Liver (tissue), 9 donors: Measurements from ENCODE around the gene TWIST2. TPM values are rescaled to one million over a fixed set of nuclear protein-coding genes. Genes with fewer than 3 reads are reported as not detected.

Experiments
- DNase-seq: peaks from one replicate; pipeline ENCODE4 v3.0.0-alpha.2; 2017; ENCODE audit warnings: low spot score
- H3K27ac ChIP-seq, 2 donors: one replicate each; pipeline ENCODE4 v1.7.0; 2013; ENCODE audit warnings: inconsistent platforms in 2 of 2, low read length in 2 of 2, control low read depth in 1 of 2, low read depth in 1 of 2, mild to moderate bottlenecking in 1 of 2
- H3K27me3 ChIP-seq, 4 donors: one replicate each; pipeline versions ENCODE4 v1.6.1 to v1.7.0; 2013; ENCODE audit warnings: low read length in 3 of 4, inconsistent platforms in 1 of 4, mild to moderate bottlenecking in 1 of 4, moderate library complexity in 1 of 4; ENCODE audit not compliant: control insufficient read depth in 4 of 4, insufficient read depth in 4 of 4
- H3K36me3 ChIP-seq, 4 donors: one replicate each; pipeline versions ENCODE4 v1.6.1 to v1.7.0; 2013; ENCODE audit warnings: low read length in 3 of 4, mild to moderate bottlenecking in 3 of 4, low read depth in 1 of 4, moderate library complexity in 1 of 4; ENCODE audit not compliant: control insufficient read depth in 4 of 4, insufficient read depth in 3 of 4
- H3K4me1 ChIP-seq, 4 donors: one replicate each; pipeline versions ENCODE4 v1.6.1 to v1.7.0; 2013; ENCODE audit warnings: low read length in 3 of 4, mild to moderate bottlenecking in 3 of 4, moderate library complexity in 1 of 4; ENCODE audit not compliant: control insufficient read depth in 4 of 4, insufficient read depth in 4 of 4
- H3K4me3 ChIP-seq, 3 donors: one replicate each; pipeline versions ENCODE4 v1.6.1 to v1.7.0; 2013; ENCODE audit warnings: low read length in 3 of 3, control low read depth in 1 of 3, low read depth in 1 of 3, mild to moderate bottlenecking in 1 of 3
- H3K9ac ChIP-seq, 2 donors: one replicate each; pipeline ENCODE4 v1.7.0; 2013; ENCODE audit warnings: low read length in 2 of 2, mild to moderate bottlenecking in 2 of 2, moderate library complexity in 2 of 2, control low read depth in 1 of 2, low read depth in 1 of 2
- H3K9me3 ChIP-seq, 4 donors: one replicate each; pipeline versions ENCODE4 v1.6.1 to v1.7.0; 2013; ENCODE audit warnings: low read length in 3 of 4; ENCODE audit not compliant: control insufficient read depth in 4 of 4
- CTCF ChIP-seq: fragments of 150-350 bp; IDR thresholded peaks from 2 replicates; pipeline ENCODE4 v1.5.1; 2017; ENCODE audit warnings: improper control_type of control experiment, low read depth, low read length; ENCODE audit not compliant: missing input control
- EGR1 ChIP-seq, 2 donors: IDR thresholded peaks; 2 replicates each; pipeline ENCODE4 v1.6.1; 2016 to 2018; ENCODE audit warnings: antibody characterized with exemption in 2 of 2, low read depth in 2 of 2
- FOXA1 ChIP-seq: IDR thresholded peaks from 2 replicates; pipeline ENCODE4 v1.6.1; 2016; ENCODE audit warnings: antibody characterized with exemption
- FOXA2 ChIP-seq: IDR thresholded peaks from 2 replicates; pipeline ENCODE4 v1.6.1; 2016; ENCODE audit warnings: antibody characterized with exemption
- GABPA ChIP-seq, 2 donors: IDR thresholded peaks in 1 of 2; conservative IDR thresholded peaks in 1 of 2; 2 replicates each; pipeline ENCODE4 v1.6.1; 2016; ENCODE audit warnings: antibody characterized with exemption in 2 of 2, mild to moderate bottlenecking in 1 of 2, moderate library complexity in 1 of 2
- HNF4A ChIP-seq, 2 donors: conservative IDR thresholded peaks; 2 replicates each; pipeline ENCODE4 v1.6.1; 2016; ENCODE audit warnings: antibody characterized with exemption in 2 of 2, mild to moderate bottlenecking in 2 of 2
- HNF4G ChIP-seq: IDR thresholded peaks from 2 replicates; pipeline ENCODE4 v1.6.1; 2016; ENCODE audit warnings: antibody characterized with exemption
- JUND ChIP-seq, 2 donors: IDR thresholded peaks; 2 replicates each; pipeline ENCODE4 v1.6.1; 2016; ENCODE audit warnings: antibody characterized with exemption in 2 of 2
- MAX ChIP-seq: IDR thresholded peaks from 2 replicates; pipeline ENCODE4 v1.6.1; 2016; ENCODE audit warnings: antibody characterized with exemption
- NR2F2 ChIP-seq: IDR thresholded peaks from 2 replicates; pipeline ENCODE4 v1.6.1; 2016; ENCODE audit warnings: antibody characterized with exemption
- SP1 ChIP-seq: IDR thresholded peaks from 2 replicates; pipeline ENCODE4 v1.6.1; 2018; ENCODE audit warnings: antibody characterized with exemption, mild to moderate bottlenecking
- TAF1 ChIP-seq: conservative IDR thresholded peaks from 2 replicates; pipeline ENCODE4 v1.6.1; 2016; ENCODE audit warnings: antibody characterized with exemption, mild to moderate bottlenecking
- WGBS: extraction: QIAGEN DNeasy Blood & Tissue Kit; methylation state at CpG from one replicate; pipeline ENCODE4 v1.1.7; 2013; 5-methylcytosine and 5-hydroxymethylcytosine counted together
- polyA plus RNA-seq, 2 donors: library from polyadenylated mRNA; stranded (reverse) in 1 of 2; unstranded in 1 of 2; fragments of 200-250 nt in 1 of 2; fragments of >200 nt in 1 of 2; fragmentation: Nextera tagmentation in 1 of 2; extraction: Ambion mirVana in 1 of 2; gene quantifications; one replicate each; pipeline versions ENCODE4 v1.2.1 to v1.2.3, GENCODE V29; 2013 to 2015
- total RNA-seq, 2 donors: library from RNA; depleted of rRNA; stranded (reverse); fragments of >200 nt; gene quantifications; one replicate each; pipeline ENCODE4 v1.2.3, GENCODE V29; 2014
- TF ChIP-seq, protein P1 (sequence below): IDR thresholded peaks from 2 replicates; pipeline ENCODE4 v1.6.1; 2016; ENCODE audit warnings: antibody characterized with exemption
- donor health status: healthy.
- donor health status: healthy.
- donor health status: healthy.
- donor health status: healthy.
- donor health status: healthy.

The TWIST2 gene
- total and polyA plus RNA-seq, 4 donors: 0.17 to 0.20 (median 0.19) TPM; not detected in 1

DNA sequence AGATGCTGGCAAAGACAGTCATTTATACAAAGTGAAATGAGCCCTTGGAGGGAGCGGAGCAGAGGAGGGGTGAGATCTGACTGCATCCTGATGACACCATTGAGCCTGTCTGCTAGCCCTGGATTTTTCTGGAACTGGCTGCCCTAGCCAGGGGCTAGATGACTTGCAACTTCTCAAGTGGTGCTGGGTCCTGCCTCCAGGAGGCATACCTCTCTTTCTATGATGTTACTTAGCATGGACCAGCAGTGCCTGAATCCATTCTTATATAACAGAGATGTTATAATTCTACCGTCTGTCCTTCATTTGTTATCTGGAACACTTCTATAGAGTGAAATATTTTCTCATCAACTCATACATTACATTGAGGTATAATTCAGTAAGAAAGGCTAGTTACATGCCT lies 8.5 kb upstream of the TWIST2 start:
- Histone ChIP-seq H3K9me3 (peaks cover 0 to 4% (median 0%) of the 10 kb centered on the region in 4 donors), H3K36me3 (no peaks in the 10 kb centered on the region), H3K27me3 (peaks cover 0 to 7% (median 1%) of the 10 kb centered on the region in 4 donors), H3K4me3 (no peak overlapping the region), H3K4me1 (no peaks in the 10 kb centered on the region), H3K9ac (no peak overlapping the region), H3K27ac (no peak overlapping the region)
- no peak for TF ChIP-seq HNF4G
- whole genome bisulfite sequencing: 91% methylated on average over 2 of the region's 2 CpGs
- no peak for DNase-seq

DNA sequence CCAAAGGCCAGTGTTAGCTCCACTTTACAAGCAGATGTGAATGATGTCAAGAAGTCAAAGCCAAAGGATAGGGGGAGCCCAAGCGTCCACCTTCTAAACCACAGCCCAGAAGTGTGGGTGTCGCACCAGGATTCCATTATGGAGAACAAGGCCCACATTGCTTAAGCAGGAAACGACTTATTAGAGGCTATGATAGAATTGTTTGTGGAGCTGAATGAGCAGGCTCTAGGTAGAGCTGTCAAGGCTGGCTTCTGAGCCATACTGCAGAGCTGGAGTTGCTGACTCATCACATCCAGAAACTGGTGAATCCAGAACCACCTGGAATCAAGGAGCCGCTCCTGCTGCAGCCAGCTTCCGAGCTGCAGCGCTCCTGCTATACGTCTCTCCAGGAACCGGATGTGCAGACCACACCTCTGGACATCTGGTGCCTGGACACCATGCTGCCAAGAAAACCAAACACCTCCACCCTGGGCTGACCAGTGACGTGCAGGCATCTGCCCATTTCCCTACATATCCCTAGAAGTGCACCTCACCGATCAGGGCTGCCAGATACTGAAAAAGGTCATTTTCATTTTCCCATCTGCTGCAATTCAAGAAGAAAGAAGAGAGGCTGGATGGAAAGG lies 6.2 kb upstream of the TWIST2 start:
- 65% methylated on average over 10 of the region's 10 CpGs for WGBS
- Histone ChIP-seq H3K4me1 (peaks cover 0 to 2% (median 0%) of the 10 kb centered on the region in 4 donors), H3K4me3 (no peak overlapping the region), H3K27ac (no peak overlapping the region), H3K9ac (no peak overlapping the region), H3K9me3 (peaks cover 0 to 4% (median 0%) of the 10 kb centered on the region in 4 donors), H3K27me3 (peaks cover 0 to 15% (median 2%) of the 10 kb centered on the region in 4 donors), H3K36me3 (no peaks in the 10 kb centered on the region)
- no peak for DNase-seq
- no peak for TF ChIP-seq MAX

- WGBS: 46% methylated on average over 3 of the region's 3 CpGs
- Histone ChIP-seq H3K4me1 (peaks cover 13 to 20% (median 15%) of the 10 kb centered on the region in 4 donors), H3K9ac (no peak overlapping the region), H3K36me3 (no peaks in the 10 kb centered on the region), H3K9me3 (peaks cover 0 to 4% (median 0%) of the 10 kb centered on the region in 4 donors), H3K27me3 (peaks cover 0 to 19% (median 9%) of the 10 kb centered on the region in 4 donors), H3K4me3 (no peak overlapping the region), H3K27ac (no peak overlapping the region)
- TF ChIP-seq HNF4A (conservative IDR thresholded peaks at IDR 0.05) (no peak), FOXA2 (no peak), SP1 (no peak), MAX (no peak), FOXA1 (no peak), GABPA (IDR thresholded peaks at IDR 0.05 in 1 of 2, conservative IDR thresholded peaks at IDR 0.05 in 1 of 2) (no peak), HNF4G (no peak), EGR1 (IDR thresholded peaks at IDR 0.05; ENCODE audit: low read depth in 2 of 2) (no peak), TAF1 (no peak), CTCF (no peak), JUND (IDR thresholded peaks at IDR 0.05) (no peak), NR2F2 (no peak)
- TF ChIP-seq, protein P1, sequence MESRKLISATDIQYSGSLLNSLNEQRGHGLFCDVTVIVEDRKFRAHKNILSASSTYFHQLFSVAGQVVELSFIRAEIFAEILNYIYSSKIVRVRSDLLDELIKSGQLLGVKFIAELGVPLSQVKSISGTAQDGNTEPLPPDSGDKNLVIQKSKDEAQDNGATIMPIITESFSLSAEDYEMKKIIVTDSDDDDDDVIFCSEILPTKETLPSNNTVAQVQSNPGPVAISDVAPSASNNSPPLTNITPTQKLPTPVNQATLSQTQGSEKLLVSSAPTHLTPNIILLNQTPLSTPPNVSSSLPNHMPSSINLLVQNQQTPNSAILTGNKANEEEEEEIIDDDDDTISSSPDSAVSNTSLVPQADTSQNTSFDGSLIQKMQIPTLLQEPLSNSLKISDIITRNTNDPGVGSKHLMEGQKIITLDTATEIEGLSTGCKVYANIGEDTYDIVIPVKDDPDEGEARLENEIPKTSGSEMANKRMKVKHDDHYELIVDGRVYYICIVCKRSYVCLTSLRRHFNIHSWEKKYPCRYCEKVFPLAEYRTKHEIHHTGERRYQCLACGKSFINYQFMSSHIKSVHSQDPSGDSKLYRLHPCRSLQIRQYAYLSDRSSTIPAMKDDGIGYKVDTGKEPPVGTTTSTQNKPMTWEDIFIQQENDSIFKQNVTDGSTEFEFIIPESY: no peak
- no peak for DNase-seq
These were observed 4.4 kb upstream of the TWIST2 start for GRCh38 chr2:238843476-238843875.
